Ovary (tissue), 9 donors: ENCODE results near the gene CDSN. TPM values are rescaled to one million over a fixed set of nuclear protein-coding genes. Genes with fewer than 3 reads are reported as not detected.
"Not testable (repeated sequence)": the region's sequence is repeated elsewhere in the genome, so short reads cannot be mapped to it uniquely, and the experiment has no call there.

Experiments used
- DNase-seq, 5 donors: peaks; one replicate each; pipeline ENCODE4 v3.0.0-alpha.2; 2019 to 2020
- H3K27ac ChIP-seq, 2 donors: fragments of 200-600 bp; one replicate each; pipeline versions ENCODE4 v1.5.1 to v1.8.0; 2019 to 2022
- H3K27me3 ChIP-seq: fragments of 200-600 bp; one replicate; pipeline ENCODE4 v1.8.0; 2022
- H3K36me3 ChIP-seq: fragments of 200-600 bp; sonication (generic); one replicate; pipeline ENCODE4 v1.5.1; 2019
- H3K4me1 ChIP-seq: one replicate; pipeline ENCODE4 v1.8.1; 2013; ENCODE audit warnings: mild to moderate bottlenecking, moderate library complexity; ENCODE audit not compliant: insufficient read depth
- H3K4me3 ChIP-seq: fragments of 200-600 bp; sonication (generic); one replicate; pipeline ENCODE4 v1.5.1; 2017
- H3K9me3 ChIP-seq, 2 donors: fragments of 200-600 bp in 1 of 2; sonication (generic) in 1 of 2; one replicate each; pipeline versions ENCODE4 v1.5.1 to v1.8.1; 2013 to 2019; ENCODE audit warnings: mild to moderate bottlenecking in 1 of 2, moderate library complexity in 1 of 2
- EP300 ChIP-seq: sonication (generic); formaldehyde crosslinking; IDR thresholded peaks from one replicate; pipeline ENCODE4 v1.6.1; 2017; ENCODE audit warnings: antibody characterized with exemption
- POLR2A ChIP-seq: fragments of 450-650 bp; IDR thresholded peaks from one replicate; pipeline ENCODE4 v1.6.1; 2017; ENCODE audit warnings: antibody characterized with exemption, mild to moderate bottlenecking, moderate library complexity
- WGBS, 3 donors: extraction: QIAGEN DNeasy Blood & Tissue Kit in 1 of 3; methylation state at CpG; one replicate each; pipeline versions ENCODE4 v1.1.5 to v1.1.7; 2013 to 2017; 5-methylcytosine and 5-hydroxymethylcytosine counted together
- intact Hi-C, 4 donors: fragments of 100-400 bp; cut with DNase I; formaldehyde crosslinking; loops; one replicate each; pipeline versions ENCODE4 v1.11.0 to v1.15.1; 2022 to 2023
- polyA plus RNA-seq, 2 donors: library from polyadenylated mRNA; stranded (reverse); fragments of 200-250 nt in 1 of 2; fragments of 350-450 nt in 1 of 2; fragmentation: Illumina TruSeq in 1 of 2; extraction: RNeasy Lipid Tissue Mini Kit (QIAGEN cat#74804) in 1 of 2; gene quantifications; one replicate each; pipeline ENCODE4 v1.2.3, GENCODE V29; 2013 to 2014
- total RNA-seq, 7 donors: library from RNA; depleted of rRNA in 2 of 7; stranded (reverse); fragments of >200 nt in 2 of 7; fragmentation: NEBNext Ultra II Directional in 3 of 7; extraction: Animal tissue kit (Norgen Biotek cat#: 25700) in 3 of 7; gene quantifications; one replicate each; pipeline versions ENCODE4 v1.1.0 to v1.2.4, GENCODE V29; 2016 to 2023
- TF ChIP-seq, protein P1 (sequence below), 3 donors: fragments of 450-650 bp in 2 of 3; fragments of 200-600 bp in 1 of 3; IDR thresholded peaks; one replicate each; pipeline versions ENCODE4 v1.5.1 to v1.8.0; 2016 to 2022; ENCODE audit warnings: antibody characterized with exemption in 3 of 3, mild to moderate bottlenecking in 1 of 3
- donor health status: DM: no; HTN: no; CAD: no; lungs with moderate emphysema.
- donor health status: DM: no; HTN: no; CAD: no.
- donor health status: Bipolar disorder and iron deficiency.
- donor health status: DM: yes; HTN: yes; CAD: no.
- donor health status: DM: no; HTN: no; CAD: no.
- donor health status: DM: yes; HTN: yes; CAD: no.

Gene CDSN
- total and polyA plus RNA-seq, 9 donors = 0.05 to 0.34 TPM; not detected in 7

DNA sequence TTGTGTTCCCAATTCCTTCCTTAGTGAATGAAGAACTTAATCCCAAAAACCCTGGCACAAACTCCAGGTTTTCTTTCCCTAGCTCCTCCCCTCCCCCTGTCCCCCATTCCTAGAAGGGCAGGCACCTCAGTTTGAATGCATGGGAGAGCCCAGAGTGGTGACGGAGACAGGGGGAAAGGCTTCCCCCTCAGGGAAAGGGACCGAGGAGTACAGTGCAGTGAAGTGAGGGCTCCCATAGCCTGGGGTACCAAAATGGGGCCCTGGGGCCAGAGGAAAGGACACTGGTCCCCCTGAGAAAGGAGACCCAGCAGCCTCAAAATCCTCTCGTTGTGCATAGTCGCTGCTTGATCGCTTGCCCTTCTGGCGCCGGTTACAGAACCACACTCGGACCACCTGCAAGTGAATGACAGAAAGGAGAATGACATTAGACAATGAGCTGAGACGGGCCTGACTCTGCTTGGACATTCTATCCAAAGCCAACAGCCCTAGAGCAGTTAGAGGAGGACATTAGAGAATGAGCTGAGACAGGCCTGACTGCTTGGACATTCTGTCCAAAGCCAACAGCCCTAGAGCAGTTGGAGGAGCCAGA lies 44.3 kb upstream of the CDSN start:
- H3K4me3 ChIP-seq, H3K4me1 ChIP-seq, H3K27me3 ChIP-seq, H3K27ac ChIP-seq, H3K9me3 ChIP-seq, H3K36me3 ChIP-seq, DNase-seq, intact Hi-C loops: not testable (repeated sequence)
- WGBS, 3 donors = 91 to 94% (median 92%) methylated on average over 7 to 9 of the region's 9 CpGs

DNA sequence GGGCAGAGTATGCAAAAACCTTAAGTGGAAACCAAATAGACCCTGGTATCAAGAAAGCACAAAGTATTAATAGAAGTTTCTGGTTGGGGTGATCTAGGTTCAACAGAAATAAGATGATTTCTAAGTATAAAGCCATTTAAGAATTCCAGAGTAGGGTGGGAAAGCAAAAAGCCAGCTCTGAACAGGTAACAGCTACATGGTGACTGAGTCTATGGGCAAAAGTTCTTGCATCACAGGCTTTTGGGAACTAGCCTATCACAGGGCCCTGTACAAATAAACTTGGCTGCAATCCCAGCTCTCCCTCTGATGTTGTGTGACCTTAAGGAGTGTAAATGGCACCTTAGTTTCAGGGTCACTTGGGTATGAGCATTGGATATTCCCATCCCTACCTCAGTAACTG lies 43.7 kb upstream of the CDSN start:
- Histone ChIP-seq H3K27ac (no peak overlapping the region), H3K36me3 (no peaks in the 10 kb centered on the region), H3K4me3 (no peak overlapping the region), H3K4me1 (peaks cover 6% of the 10 kb centered on the region), H3K9me3 (no peaks in the 10 kb centered on the region), H3K27me3 (no peaks in the 10 kb centered on the region)
- TF ChIP-seq, protein P1, sequence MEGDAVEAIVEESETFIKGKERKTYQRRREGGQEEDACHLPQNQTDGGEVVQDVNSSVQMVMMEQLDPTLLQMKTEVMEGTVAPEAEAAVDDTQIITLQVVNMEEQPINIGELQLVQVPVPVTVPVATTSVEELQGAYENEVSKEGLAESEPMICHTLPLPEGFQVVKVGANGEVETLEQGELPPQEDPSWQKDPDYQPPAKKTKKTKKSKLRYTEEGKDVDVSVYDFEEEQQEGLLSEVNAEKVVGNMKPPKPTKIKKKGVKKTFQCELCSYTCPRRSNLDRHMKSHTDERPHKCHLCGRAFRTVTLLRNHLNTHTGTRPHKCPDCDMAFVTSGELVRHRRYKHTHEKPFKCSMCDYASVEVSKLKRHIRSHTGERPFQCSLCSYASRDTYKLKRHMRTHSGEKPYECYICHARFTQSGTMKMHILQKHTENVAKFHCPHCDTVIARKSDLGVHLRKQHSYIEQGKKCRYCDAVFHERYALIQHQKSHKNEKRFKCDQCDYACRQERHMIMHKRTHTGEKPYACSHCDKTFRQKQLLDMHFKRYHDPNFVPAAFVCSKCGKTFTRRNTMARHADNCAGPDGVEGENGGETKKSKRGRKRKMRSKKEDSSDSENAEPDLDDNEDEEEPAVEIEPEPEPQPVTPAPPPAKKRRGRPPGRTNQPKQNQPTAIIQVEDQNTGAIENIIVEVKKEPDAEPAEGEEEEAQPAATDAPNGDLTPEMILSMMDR (IDR thresholded peaks at IDR 0.05) = no peak
- TF ChIP-seq EP300 (no peak), POLR2A (no peak)
- intact Hi-C loops = no loop called here
- DNase-seq = no peak

DNA sequence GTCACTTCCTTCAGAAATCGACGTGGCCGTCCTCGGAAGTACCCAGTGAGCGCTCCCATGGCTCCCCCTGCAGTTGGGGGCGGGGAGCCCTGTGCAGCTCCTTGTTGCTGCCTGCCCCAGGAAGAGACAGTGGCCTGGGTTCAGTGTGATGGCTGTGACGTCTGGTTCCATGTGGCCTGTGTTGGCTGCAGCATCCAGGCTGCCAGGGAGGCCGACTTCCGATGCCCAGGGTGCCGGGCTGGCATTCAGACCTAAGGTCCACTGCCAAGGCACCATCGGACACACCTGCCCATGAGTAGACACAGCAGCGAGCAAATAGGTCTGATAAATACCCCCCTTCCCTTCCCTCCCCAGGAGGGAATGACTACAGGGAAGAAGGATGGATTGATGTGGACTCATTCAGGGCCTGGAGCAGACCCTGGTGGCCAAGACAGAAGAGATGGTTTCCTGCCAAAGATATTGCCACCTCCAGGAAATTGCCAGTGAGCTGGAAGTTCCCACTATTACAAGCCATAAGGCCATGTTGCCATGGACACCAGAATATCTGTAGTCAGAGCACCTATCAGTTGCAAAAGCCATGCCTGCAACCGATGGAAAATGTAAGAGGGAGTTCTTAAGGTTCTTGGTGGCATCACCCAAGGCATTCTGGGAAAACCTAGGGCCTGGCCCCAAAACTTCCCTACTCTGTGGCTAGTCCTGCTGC lies 42.4 kb upstream of the CDSN start:
- H3K27me3 ChIP-seq = no peaks in the 10 kb centered on the region
- WGBS, 3 donors = 88 to 92% (median 91%) methylated on average over 13 of the region's 13 CpGs
- H3K27ac ChIP-seq = no peak overlapping the region
- no peak for DNase-seq
- intact Hi-C loops = no loop called here
- TF ChIP-seq EP300 (no peak), POLR2A (no peak)
- TF ChIP-seq, protein P1 (IDR thresholded peaks at IDR 0.05) = no peak
- no peaks in the 10 kb centered on the region for H3K9me3 ChIP-seq
- no peak overlapping the region for H3K4me3 ChIP-seq
- H3K4me1 ChIP-seq = peaks cover 7% of the 10 kb centered on the region
- no peaks in the 10 kb centered on the region for H3K36me3 ChIP-seq

DNA sequence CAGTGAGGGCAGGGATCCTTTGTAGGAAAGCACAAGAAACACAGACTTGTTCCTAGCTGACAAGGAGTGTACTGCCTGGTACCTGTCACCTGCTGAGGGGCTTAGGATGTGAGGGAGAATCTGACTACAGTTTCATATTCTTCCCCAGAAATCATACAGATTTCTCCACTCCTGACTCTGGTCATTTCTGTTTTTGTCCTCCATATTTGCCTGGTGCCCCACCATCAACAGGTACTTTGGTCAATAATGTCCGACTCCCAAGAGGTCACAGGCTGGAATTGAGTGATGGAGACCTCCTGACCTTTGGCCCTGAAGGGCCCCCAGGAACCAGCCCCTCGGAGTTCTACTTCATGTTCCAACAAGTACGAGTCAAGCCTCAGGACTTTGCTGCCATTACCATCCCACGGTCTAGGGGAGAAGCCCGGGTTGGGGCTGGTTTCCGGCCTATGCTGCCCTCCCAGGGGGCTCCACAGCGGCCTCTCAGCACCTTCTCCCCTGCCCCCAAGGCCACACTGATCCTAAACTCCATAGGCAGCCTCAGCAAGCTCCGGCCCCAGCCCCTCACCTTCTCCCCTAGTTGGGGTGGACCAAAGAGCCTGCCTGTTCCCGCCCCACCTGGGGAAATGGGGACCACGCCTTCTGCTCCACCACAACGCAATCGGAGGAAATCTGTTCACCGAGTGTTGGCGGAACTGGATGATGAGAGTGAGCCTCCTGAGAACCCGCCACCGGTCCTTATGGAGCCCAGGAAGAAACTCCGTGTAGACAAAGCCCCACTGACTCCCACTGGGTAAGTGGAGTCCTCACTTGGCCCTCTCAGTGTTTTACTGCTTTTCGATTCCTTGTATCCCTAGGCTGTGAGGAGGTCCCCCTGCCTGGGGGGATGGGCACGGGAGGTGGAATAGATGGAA lies 41.2 kb upstream of the CDSN start:
- DNase-seq = no peak
- 86 to 90% (median 88%) methylated on average over 19 of the region's 19 CpGs for WGBS, 3 donors
- H3K27me3 ChIP-seq = no peaks in the 10 kb centered on the region
- no peak overlapping the region for H3K4me3 ChIP-seq
- peaks cover 7% of the 10 kb centered on the region for H3K4me1 ChIP-seq
- intact Hi-C loops = no loop called here
- no peaks in the 10 kb centered on the region for H3K36me3 ChIP-seq
- TF ChIP-seq POLR2A = no peak
- no peak for TF ChIP-seq EP300
- TF ChIP-seq, protein P1 (IDR thresholded peaks at IDR 0.05) = no peak
- no peaks in the 10 kb centered on the region for H3K9me3 ChIP-seq
- no peak overlapping the region for H3K27ac ChIP-seq
